NK-92 treated with Interleukin-12 subunit alpha and Interleukin-12 subunit beta, amount 100 ng/mL, for 24 hours (cell line): Measurements from ENCODE around the gene PIGX.

Source experiments
- DNase-seq: peaks from one replicate; lab custom pipeline; 2025; lab: John Stamatoyannopoulos, UW

PIGX gene

GRCh38 chr3:196711838-196712513, at the start of gene PIGX, which contains the start of gene CEP19:
Gene PIGX, plus strand, starts transcription at chr3:196712377.
Gene CEP19, minus strand, starts transcription at chr3:196712250. Its CDS starts 3,593 bp downstream, at chr3:196708657.
- peak; percentile 83 for DNase-seq

- no peak for DNase-seq
Observed at GRCh38 chr3:196662711-196663571, 49.2 kb upstream of the PIGX start.

- no peak for DNase-seq
Observed at GRCh38 chr3:196666001-196666867, 45.9 kb upstream of the PIGX start.

- DNase-seq, result no peak
Observed at GRCh38 chr3:196667056-196667825, 44.9 kb upstream of the PIGX start.

GRCh38 chr3:196670339-196670738, 41.8 kb upstream of the PIGX start:
- no peak for DNase-seq

GRCh38 chr3:196673632-196674031, 38.5 kb upstream of the PIGX start:
- no peak for DNase-seq

GRCh38 chr3:196677353-196677752, 34.8 kb upstream of the PIGX start:
- DNase-seq, result no peak

- DNase-seq, result no peak
Observed at GRCh38 chr3:196677931-196678330, 34.2 kb upstream of the PIGX start.

- peak; percentile 79 for DNase-seq
Observed at GRCh38 chr3:196684548-196685407, 27.4 kb upstream of the PIGX start.

- no peak for DNase-seq
Observed at GRCh38 chr3:196686436-196686835, 25.7 kb upstream of the PIGX start.

GRCh38 chr3:196688349-196688748, 23.8 kb upstream of the PIGX start:
- peak; percentile 15 for DNase-seq

- no peak for DNase-seq
Observed at GRCh38 chr3:196689941-196690660, 22.1 kb upstream of the PIGX start.

GRCh38 chr3:196691386-196691785, 20.8 kb upstream of the PIGX start:
- no peak for DNase-seq

GRCh38 chr3:196694202-196694638, 18.0 kb upstream of the PIGX start:
- no peak for DNase-seq

- no peak for DNase-seq
Observed at GRCh38 chr3:196694941-196695848, 17.0 kb upstream of the PIGX start.

GRCh38 chr3:196695849-196696226, 16.3 kb upstream of the PIGX start:
- DNase-seq, result no peak

GRCh38 chr3:196697270-196697669, 14.9 kb upstream of the PIGX start:
- DNase-seq, result no peak

GRCh38 chr3:196699749-196700148, 12.4 kb upstream of the PIGX start:
- no peak for DNase-seq

- no peak for DNase-seq
Observed at GRCh38 chr3:196700801-196701200, 11.4 kb upstream of the PIGX start.
